Fibroblast of mammary gland (primary cell): Measurements from ENCODE around the gene TCEA3.
A peak's percentile ranks its signal among the peaks of the same experiment; 100 is the strongest.
"Not testable (repeated sequence)": the region's sequence is repeated elsewhere in the genome, so short reads cannot be mapped to it uniquely, and the experiment has no call there.

Experiments used
- DNase-seq: peaks from one replicate; pipeline ENCODE4 v3.0.0-alpha.2; 2010; ENCODE audit warnings: low read depth
- H3K4me3 ChIP-seq: 2 replicates; pipeline ENCODE4 v1.5.1; 2011; ENCODE audit warnings: low read depth, mild to moderate bottlenecking, low read length, moderate library complexity; ENCODE audit not compliant: control insufficient read depth
- CTCF ChIP-seq: conservative IDR thresholded peaks from 2 replicates; pipeline ENCODE4 v1.5.1; 2011; ENCODE audit warnings: low read depth, low read length, inconsistent platforms; ENCODE audit not compliant: control insufficient read depth, insufficient read depth

The TCEA3 gene

DNA sequence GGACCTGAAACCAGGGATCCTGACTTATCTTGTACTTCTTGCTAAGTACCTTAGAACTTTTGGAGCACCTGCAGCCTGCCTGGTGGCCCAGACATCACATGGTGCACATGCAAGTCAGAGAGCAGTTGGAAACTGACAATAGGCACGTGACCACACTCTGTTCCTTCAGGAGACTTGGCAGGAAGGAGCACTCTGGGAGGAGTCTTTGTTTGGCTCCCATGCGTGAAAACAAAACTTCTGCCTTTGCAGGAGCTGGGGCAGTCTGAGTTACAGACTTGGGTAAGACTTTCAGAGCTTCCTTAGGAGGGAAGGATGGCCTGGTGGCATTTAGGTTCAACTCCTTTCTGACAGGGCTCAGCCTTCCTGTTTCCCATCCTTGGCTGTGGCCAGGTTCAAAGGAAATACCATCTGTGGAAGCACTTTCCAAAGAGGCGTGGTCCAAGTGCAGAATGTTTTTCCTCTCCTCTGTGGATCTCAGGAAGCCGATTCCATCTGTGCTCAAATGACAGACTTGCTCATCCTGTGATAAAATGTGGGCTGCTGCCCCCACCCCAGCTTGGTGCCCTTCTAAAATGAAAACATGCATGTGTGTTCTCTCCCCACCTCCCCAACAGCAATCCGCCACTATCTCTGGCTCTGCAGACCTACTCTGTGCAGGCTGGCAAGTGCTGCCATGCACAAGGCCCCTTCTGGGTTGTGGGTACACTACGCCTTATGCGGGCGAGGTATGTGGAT, 40.8 kb downstream of the TCEA3 start:
- TF ChIP-seq CTCF, result no peak
- DNase-seq, result no peak
- H3K4me3 ChIP-seq, result no peak overlapping the region

- H3K4me3 ChIP-seq, result no peak overlapping the region
- TF ChIP-seq CTCF, result no peak
These were observed 43.2 kb downstream of the TCEA3 start for GRCh38 chr1:23381233-23381885.

GRCh38 chr1:23380719-23381118, 43.8 kb downstream of the TCEA3 start:
- H3K4me3 ChIP-seq, result no peak overlapping the region
- DNase-seq, result no peak
- TF ChIP-seq CTCF, result no peak

More at GRCh38 chr1:23381233-23381885, 43.2 kb downstream of the TCEA3 start:
- no peak for DNase-seq

DNA sequence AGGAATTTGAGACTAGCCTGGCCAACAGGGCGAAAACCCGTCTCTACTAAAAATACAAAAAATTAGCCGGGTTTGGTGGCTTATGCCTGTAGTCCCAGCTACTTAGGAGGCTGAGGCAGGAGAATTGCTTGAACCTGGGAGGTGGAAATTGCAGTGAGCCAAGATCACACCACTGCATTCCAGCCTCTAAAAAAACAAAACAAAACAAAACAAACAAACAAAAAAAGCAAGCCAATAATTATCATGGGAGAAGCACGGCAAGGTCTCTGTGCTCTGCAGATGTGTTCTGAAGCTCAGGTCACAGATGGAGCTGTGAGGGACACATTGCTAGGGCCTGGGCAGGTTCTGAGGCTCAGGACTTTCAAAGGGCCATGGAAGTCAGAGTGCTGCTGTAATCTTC, 44.3 kb downstream of the TCEA3 start:
- not testable (repeated sequence) for H3K4me3 ChIP-seq, DNase-seq

- DNase-seq, result peak; percentile 93
- no peak overlapping the region for H3K4me3 ChIP-seq
- TF ChIP-seq CTCF, result no peak
These were observed 47.4 kb downstream of the TCEA3 start for GRCh38 chr1:23376890-23377811.

DNA sequence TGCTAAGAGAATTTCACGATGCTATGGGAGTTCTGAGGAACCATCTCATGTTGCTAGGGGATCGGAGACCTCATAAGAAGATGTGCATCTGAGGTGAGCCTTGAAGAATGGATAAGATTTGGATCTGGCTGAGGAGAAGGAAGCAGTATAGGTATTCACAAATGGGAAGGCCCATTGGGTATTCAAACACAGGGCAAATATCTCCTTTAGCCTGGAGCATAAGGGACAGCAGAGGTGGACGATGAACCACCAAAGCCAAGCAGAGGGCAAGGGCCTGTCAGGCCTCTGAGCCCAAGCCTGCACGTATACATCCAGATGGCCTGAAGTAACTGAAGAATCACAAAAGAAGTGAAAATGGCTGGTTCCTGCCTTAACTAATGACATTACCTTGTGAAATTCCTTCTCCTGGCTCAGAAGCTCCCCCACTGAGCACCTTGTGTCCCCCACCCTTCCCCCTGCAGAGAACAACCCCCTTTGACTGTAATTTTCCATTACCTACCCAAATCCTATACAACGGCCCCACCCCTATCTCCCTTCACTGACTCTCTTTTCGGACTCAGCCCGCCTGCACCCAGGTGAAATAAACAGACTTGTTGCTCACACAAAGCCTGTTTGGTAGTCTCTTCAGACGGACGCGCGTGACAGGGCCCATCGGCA, 50.3 kb downstream of the TCEA3 start:
- H3K4me3 ChIP-seq, DNase-seq: not testable (repeated sequence)

DNA sequence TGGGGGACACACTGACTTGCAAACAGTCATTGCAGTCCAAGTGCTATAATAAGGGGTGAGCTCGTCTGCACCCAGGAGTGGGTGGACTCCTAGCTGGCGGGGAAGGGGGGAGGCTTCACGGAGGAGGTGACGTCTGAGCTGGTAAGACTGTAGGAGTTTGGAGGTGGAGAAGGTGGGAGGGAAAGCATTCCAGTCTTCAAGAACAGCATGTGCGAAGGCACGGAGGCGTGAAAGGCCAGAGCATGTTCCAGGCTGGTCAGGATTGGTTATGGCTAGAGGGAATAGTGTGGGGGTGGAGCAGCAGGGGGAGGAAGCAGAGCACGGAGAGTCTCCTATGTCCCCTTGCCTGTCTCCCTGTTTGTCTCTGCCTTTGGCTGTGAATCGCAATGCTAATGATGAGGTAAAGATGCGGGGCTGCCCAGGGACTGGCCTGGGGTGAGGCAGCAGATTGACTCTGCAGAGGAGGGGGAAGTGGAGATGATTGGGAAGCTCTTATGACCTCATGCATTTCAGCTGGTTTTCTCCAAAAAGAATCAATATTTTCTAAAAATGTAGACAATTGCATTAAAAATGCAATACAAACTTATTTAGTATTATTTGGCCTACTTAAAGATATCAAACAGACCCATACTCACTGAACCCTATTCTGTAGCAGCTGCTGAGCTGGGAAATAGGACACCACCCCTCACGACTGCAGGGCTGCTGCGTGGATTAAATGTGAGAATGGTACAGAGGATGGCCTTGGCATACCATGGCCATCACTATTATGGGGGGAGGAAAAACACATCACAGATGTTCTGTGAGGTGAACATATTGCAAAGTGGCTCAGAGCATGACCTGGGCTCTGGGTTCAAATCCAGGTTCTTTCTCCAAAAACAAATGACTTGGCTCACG, 52.3 kb downstream of the TCEA3 start:
- H3K4me3 ChIP-seq, result no peak overlapping the region
- TF ChIP-seq CTCF, result no peak
- DNase-seq, result peak; percentile 32
